Fibroblast of the aortic adventitia (primary cell): ENCODE measurements around the gene CRKL. TPM values are rescaled to one million over a fixed set of nuclear protein-coding genes. Genes with fewer than 3 reads are reported as not detected.

Experiments
- DNase-seq: peaks from one replicate; pipeline ENCODE4 v3.0.0-alpha.2; 2010; ENCODE audit warnings: low read depth
- H3K4me3 ChIP-seq: 2 replicates; pipeline ENCODE4 v1.5.1; 2011; ENCODE audit warnings: low read depth, mild to moderate bottlenecking, control low read depth, low read length, moderate library complexity
- total RNA-seq: library from RNA; depleted of rRNA; stranded (reverse); fragments of >200 nt; gene quantifications from 2 replicates; pipeline ENCODE4 v1.2.3, GENCODE V29; 2012; ENCODE audit warnings: low replicate concordance
- TF ChIP-seq, protein P1 (sequence below): IDR thresholded peaks from 2 replicates; pipeline ENCODE4 v1.5.1; 2011; ENCODE audit warnings: mild to moderate bottlenecking, low read length, control low read depth, inconsistent platforms; ENCODE audit not compliant: insufficient read depth

The CRKL gene
- total RNA-seq, 1 donor, result 44.7 TPM

DNA sequence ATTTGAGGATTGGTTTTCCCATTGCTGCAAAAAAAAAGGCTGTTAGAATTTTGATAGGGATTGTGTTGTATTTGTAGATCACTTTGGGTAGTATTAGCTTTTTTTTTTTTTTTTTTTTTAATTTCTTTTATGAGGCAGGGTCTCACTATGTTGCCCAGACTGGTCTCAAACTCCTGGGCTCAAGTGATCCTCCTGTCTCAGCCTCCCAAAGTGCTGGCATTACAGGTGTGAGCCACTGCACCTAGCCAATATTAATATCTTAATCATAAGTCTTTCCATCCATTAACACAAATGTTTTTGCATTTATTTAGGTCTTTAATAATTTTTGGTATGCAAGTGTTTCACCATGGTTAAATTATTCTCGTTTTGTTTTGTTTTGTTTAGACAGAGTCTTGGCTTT, 26.8 kb downstream of the CRKL start:
- no peak for DNase-seq
- TF ChIP-seq, protein P1, sequence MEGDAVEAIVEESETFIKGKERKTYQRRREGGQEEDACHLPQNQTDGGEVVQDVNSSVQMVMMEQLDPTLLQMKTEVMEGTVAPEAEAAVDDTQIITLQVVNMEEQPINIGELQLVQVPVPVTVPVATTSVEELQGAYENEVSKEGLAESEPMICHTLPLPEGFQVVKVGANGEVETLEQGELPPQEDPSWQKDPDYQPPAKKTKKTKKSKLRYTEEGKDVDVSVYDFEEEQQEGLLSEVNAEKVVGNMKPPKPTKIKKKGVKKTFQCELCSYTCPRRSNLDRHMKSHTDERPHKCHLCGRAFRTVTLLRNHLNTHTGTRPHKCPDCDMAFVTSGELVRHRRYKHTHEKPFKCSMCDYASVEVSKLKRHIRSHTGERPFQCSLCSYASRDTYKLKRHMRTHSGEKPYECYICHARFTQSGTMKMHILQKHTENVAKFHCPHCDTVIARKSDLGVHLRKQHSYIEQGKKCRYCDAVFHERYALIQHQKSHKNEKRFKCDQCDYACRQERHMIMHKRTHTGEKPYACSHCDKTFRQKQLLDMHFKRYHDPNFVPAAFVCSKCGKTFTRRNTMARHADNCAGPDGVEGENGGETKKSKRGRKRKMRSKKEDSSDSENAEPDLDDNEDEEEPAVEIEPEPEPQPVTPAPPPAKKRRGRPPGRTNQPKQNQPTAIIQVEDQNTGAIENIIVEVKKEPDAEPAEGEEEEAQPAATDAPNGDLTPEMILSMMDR, result no peak
- no peak overlapping the region for H3K4me3 ChIP-seq

GRCh38 chr22:20945578-20945934, 28.3 kb downstream of the CRKL start:
- DNase-seq, result no peak
- TF ChIP-seq, protein P1, result no peak
- H3K4me3 ChIP-seq, result no peak overlapping the region

DNA sequence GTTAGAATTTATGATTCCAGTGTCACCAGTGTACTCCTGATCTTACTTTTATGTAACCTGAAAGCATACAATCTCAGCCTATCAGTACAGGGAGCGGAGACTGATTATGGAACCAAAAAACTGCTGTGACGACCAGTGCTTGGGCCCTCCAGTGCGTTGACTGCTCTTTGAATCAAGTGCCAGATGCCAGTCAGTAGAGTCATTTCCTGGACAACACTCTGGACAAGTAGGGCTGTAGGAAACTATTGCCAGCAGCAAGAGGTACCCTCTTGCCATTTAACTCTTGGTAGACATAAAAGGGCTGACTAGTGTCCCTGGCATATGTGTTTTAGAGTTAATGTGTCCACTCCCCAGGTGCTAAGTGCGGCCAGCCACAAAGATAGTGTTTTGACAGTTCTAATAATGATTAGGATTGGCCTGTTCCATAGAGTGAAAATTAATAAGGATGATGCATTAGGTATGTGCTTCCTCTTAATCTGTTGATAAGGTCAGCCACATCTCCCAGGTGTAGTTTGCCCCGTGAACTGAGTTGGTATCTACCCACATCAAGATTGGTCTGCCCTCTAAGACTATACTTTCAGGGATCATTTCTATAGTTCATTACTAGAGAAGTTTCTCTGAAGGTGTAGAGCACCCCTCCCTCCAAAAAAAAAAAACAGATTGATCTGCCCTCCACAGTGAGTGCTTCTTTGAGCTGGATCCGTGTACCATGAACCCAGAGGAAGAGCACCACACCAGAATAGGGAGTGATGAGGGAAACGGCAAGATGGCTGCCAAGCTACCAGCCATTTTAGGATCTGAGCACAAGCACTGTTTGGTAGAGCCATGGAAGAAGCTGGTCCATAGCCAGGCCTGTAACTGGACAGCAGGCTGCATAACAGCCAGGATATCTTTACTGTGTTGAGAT, 29.1 kb downstream of the CRKL start:
- TF ChIP-seq, protein P1, result no peak
- H3K4me3 ChIP-seq, result no peak overlapping the region
- peak; percentile 11 for DNase-seq

GRCh38 chr22:20946991-20947390, 29.8 kb downstream of the CRKL start:
- H3K4me3 ChIP-seq, result no peak overlapping the region
- TF ChIP-seq, protein P1, result no peak
- DNase-seq, result no peak

DNA sequence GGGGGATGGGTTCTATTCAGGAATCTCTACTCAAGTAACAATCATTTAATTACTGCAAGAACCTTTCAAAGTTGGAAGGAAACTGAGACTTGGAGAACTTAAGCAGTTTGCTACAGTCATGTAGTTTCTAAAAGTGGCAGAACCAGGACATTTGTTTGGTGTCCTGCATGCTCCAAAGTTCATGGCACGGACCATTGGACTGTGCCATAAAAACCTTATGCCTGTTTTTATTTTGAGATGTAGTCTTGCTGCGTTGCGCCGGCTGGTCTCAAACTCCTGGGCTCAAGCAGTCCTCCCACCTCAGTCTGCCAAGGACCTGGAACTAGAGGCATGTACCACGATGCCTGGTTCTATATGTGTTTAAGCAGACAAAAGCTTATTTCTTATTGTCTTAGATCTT, 31.2 kb downstream of the CRKL start:
- no peak overlapping the region for H3K4me3 ChIP-seq
- no peak for DNase-seq
- TF ChIP-seq, protein P1, result no peak

- no peak for DNase-seq
- no peak overlapping the region for H3K4me3 ChIP-seq
- TF ChIP-seq, protein P1, result no peak
These were observed 31.8 kb downstream of the CRKL start for GRCh38 chr22:20948989-20949388.
